Neural progenitor cell (in vitro differentiated cells): ENCODE data around the gene ATXN10.

Source experiments
- CTCF ChIP-seq: fragments of 200-600 bp; sonication (generic); IDR thresholded peaks from 2 replicates; pipeline ENCODE4 v1.5.1; 2017; ENCODE audit warnings: antibody characterized with exemption, mild to moderate bottlenecking
- EZH2 ChIP-seq: fragments of 200-600 bp; sonication (generic); IDR thresholded peaks from 2 replicates; pipeline ENCODE4 v1.6.1; 2017; ENCODE audit warnings: antibody characterized with exemption, mild to moderate bottlenecking, moderate library complexity
- EZH2phosphoT487 ChIP-seq: fragments of 200-600 bp; sonication (generic); IDR thresholded peaks from 2 replicates; pipeline ENCODE4 v1.6.1; 2017; ENCODE audit warnings: antibody characterized with exemption

DNA sequence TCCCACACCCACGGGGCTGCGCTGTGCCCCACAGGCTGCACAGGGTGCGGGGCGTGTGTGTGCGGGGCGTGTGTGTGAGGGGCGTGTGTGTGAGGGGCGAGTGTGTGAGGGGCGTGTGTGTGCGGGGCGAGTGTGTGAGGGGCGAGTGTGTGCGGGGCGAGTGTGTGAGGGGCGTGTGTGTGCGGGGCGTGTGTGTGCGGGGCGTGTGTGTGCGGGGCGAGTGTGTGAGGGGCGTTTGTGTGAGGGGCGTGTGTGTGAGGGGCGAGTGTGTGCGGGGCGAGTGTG lies 218.7 kb downstream of the ATXN10 start:
- TF ChIP-seq CTCF (no peak), EZH2 (no peak), EZH2phosphoT487 (no peak)
